GM18517 (cell line): ENCODE measurements around the gene GAPDHS.

ENCODE experiments used
- ATAC-seq: cut with Tn5 transposase; IDR thresholded peaks from one replicate; pipeline ENCODE4 v1.9.1; 2021; ENCODE audit warnings: mild to moderate bottlenecking, moderate library complexity; ENCODE audit not compliant: unreplicated experiment

Gene GAPDHS

DNA sequence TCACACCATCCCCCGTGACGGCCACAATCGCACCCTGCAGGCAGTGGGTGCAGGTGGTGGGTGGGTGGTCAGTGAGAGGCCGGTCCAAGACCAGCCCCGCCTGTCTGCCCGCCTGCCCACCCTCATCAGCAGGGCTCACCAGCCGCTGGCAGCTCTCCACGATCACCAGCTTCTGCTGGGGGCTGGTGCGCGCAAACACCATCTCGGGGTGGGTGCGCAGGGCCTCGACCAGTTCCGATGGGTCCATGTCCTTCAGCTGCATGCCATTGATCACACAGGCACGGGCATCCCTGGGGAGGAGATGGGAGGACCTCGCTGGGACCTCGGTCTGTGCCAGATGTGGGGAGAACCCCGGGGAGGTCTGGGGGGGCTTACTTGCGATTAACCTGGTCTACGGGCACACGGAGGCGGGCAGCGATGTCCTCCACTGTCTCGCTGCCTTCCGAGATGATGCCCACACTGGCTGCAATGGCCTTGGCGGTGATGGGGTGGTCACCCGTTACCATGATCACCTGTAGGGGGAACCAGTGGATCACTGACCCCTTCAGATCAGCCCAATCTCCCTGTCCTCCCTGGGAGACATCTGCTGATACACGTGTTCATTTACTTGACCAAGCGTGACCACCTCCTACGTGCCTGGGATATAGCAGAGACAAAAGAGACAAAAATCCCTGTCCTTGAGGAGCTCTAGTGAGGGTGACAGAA is 22.2 kb downstream of the GAPDHS start:
- no peak for ATAC-seq

GRCh38 chr19:35556025-35556590 is 22.9 kb downstream of the GAPDHS start:
- no peak for ATAC-seq

DNA sequence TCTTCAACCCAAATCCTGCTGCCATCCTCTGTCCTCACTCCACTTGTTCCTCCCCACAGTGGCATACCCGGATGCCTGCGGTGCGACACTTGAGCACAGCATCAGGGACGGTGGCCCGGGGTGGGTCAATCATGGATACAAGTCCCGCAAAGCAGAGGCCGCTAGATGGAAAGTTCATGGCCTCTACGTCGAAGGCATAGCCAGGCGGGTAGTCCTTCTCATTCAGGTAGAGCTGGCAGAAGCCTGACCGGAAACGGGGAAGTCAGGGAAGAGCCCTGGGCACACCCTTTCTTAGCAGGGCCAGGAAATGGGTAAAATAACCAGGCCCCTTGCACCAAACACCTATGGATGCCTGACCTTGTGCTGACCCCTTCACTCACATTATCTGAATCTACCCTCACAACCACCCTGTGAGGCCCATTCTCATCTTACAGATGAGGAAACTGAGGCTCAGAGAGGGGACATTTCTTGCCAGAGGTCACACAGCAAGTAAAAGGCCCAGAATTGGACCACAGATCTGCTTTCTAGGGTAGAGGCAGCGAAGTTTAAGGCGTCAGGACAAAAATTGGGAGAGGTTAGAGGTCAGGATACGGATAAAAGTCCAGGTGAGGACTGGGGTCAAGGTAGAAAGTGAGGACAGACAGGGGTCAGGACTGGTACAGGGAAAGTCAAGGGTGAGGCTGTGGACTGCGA is 23.7 kb downstream of the GAPDHS start:
- no peak for ATAC-seq

GRCh38 chr19:35557539-35558399 is 24.5 kb downstream of the GAPDHS start:
- no peak for ATAC-seq

- no peak for ATAC-seq
Observed at GRCh38 chr19:35558400-35559280, 25.4 kb downstream of the GAPDHS start.

DNA sequence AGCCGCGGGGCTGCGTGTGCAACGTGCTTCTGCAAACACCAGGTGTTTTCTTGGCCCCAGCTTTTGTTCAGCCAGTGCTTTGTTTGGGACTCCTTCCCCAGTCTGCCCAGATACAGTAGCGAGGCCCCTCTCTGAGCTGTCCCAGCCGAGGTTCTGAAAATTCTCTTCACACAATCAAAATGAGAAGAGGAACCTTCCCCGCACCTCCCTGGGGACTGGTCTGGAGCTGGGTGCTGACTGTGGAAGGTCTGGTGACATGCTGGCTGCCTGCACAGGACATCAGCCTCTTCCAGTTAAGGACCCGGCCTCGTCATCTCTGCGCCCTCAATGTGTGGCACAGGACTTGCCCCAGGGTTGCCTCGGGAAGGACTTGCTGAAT is 26.0 kb downstream of the GAPDHS start:
- ATAC-seq, result no peak

GRCh38 chr19:35559781-35560180 is 26.5 kb downstream of the GAPDHS start:
- no peak for ATAC-seq

GRCh38 chr19:35560271-35560670 is 27.0 kb downstream of the GAPDHS start:
- no peak for ATAC-seq

DNA sequence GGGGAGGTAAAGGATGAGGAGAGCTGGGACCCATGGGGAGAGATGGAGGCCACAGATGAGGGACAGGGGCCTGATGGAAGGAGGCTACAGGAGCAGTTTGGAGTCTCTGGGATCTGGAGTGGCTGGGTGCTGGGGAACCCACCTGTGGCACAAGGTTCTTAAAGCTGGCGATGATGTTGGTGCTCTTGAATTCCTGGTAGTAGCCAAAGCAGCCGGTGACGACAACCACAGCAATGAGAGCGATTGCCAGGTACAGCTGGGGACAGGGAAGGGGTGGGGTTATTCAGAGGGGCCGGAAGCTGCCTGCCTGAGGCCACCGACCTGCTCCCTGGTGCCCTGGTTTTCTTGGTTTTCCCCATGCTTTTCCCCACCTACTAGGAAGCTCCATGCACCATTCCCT is 27.4 kb downstream of the GAPDHS start:
- ATAC-seq, result no peak

DNA sequence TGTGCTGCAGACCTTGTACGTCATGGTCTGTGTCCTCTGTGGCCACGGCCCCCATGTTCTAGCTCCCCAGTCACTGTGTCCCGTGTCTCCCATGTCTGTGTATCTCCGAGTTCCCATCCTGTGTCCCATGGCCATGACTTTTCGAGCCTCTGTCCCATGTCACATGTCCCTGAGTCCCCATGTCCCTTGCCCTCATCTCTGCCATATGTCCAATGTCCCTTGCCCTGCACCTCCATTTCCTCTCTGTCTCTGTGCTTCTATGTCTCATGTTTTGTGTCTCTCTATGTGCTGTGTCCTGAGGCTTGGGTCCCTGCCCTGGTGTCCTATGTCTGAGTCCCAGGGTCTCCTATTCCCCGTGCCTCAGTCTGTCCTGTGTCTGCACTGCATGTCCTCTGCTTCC is 28.2 kb downstream of the GAPDHS start:
- ATAC-seq, result no peak

- no peak for ATAC-seq
Observed at GRCh38 chr19:35562336-35562735, 29.1 kb downstream of the GAPDHS start.

DNA sequence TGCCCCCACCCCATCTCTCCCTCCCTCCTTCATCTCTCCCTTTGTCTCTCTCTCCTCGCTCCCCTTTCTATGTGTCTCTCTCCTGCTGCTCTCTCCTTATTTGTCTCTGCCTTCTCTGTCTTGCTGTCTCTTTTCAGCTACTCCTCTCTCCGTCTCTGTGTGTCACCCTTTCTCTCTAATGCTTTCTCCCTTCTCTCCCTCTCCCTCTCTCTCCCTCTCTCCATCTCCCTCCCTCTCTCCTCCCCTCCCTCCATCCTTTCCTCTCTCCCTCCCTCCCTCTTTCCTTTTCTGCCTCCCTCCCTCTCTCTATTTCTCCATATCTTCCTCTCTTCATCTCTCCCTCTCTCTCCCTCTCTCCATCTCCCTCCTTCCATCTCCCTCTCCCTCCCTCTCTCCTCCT is 29.5 kb downstream of the GAPDHS start:
- no peak for ATAC-seq

DNA sequence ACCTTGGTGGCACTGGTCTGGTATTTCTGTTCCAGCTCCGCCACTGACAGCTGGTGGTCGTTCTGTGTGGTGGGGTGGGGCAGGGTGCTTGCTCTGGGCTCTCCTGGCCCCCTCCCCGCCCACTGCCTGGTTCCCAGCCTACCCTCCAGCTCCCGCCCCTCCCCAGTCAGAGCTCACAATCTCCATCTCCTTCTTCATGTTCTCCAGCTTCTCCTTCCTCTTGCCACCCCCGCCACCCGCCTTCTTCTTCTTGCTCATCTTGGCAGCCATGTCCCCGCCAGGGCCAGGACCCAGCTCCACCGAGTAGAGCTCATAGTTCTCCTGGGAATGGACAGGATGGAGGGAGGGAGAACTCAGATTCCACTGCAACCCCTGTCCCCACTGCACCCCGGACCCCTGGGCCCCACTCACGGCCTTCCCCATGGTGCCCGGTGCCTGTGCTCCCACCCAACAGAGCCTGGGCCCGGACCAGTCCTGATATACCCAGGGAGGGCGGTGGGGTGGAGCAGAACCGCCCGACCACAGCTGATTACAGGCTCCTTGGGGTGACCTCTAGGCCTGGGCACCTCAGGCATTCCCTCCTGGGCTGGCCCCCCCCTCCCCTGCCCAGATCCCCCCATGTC is 30.1 kb downstream of the GAPDHS start, which contains the start of gene ATP4A:
ATP4A (minus strand) TSS at position 452 of the 623 bp plus-strand sequence; CDS start at position 423, 29 bp downstream.
- no peak for ATAC-seq

DNA sequence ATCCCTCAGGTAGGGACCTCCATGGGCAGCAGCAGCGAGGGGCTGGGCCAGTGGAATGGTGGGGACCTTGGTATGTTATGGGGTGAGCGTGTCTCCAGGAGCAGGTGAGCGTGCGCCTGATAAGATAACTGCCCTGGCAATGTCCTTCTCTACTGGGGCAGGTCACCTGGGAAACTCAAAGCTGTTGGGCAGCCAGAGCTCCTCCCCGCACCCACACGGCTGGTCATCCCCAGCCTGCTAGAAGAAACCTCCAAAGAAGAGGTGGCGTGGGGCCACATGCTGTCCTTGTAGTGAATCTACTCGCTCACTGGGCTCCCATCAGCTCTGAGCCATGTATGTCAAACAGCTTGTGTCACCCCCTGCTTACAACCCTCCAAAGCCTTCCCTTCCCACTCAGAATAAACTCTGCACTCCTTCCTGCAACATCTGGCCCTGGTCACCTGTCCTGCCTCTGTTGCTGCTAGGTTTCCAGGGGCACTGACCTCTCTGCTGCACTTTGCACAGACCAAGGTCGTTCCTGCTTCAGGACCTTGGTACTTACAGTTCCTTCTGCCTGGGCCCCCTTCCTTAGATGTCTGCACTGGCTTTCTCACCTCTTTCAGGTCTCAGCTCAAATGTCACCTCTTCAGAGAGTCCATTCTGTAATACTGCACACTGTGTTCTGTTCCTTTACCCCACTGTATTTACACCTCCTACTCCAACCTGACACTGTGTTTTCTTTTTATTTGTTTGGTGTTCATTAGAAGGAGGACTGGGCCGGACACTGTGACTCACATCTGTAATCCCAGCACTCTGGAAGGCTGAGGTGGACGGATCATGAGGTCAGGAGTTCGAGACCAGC is 32.0 kb downstream of the GAPDHS start:
- ATAC-seq, result no peak

GRCh38 chr19:35566738-35567137 is 33.5 kb downstream of the GAPDHS start:
- no peak for ATAC-seq

GRCh38 chr19:35569281-35569781 is 36.1 kb downstream of the GAPDHS start:
- no peak for ATAC-seq

GRCh38 chr19:35571406-35571965 is 38.2 kb downstream of the GAPDHS start:
- no peak for ATAC-seq

- ATAC-seq, result no peak
Observed at GRCh38 chr19:35577918-35578317, 44.7 kb downstream of the GAPDHS start.
